RWPE1 (cell line): Measurements from ENCODE around the gene OR13F1.
"Not testable (repeated sequence)": the region's sequence is repeated elsewhere in the genome, so short reads cannot be mapped to it uniquely, and the experiment has no call there.

Experiments
- CTCF ChIA-PET: fragments of 350-600 bp; sonication (Branson Sonifier 250); formaldehyde crosslinking; extraction: SDS; loops from one replicate; lab custom pipeline; 2021; lab: Yijun Ruan, JAX
- POLR2A ChIA-PET: fragments of 400-600 bp; formaldehyde crosslinking; extraction: SDS; loops from one replicate; lab custom pipeline; 2020; ENCODE audit warnings: antibody characterized with exemption; ENCODE audit not compliant: low non-redundant PET; lab: Yijun Ruan, JAX
- DNase-seq: peaks from one replicate; pipeline ENCODE4 v3.0.0; 2012; ENCODE audit warnings: low spot score
- H3K27ac ChIP-seq: fragments of 450-650 bp; 2 replicates; pipeline ENCODE4 v1.5.1; 2017
- CTCF ChIP-seq: fragments of 450-650 bp; conservative IDR thresholded peaks from 2 replicates; pipeline ENCODE4 v1.5.1; 2017; ENCODE audit warnings: low read depth, mild to moderate bottlenecking

OR13F1 gene

GRCh38 chr9:104494808-104495207 lies 9.3 kb upstream of the OR13F1 start:
- ChIA-PET POLR2A (interaction anchor here (0.6 kb wide), 1 partner anchor 118 kb away, joined by 11 read pairs; no protein-coding TSS in a partner anchor), CTCF (interaction anchor here (0.5 to 2.0 kb wide), 10 partner anchors 8 to 1976 kb away, joined by 3 to 9 read pairs (median 4); no protein-coding TSS in a partner anchor)
- peak; percentile 55 for TF ChIP-seq CTCF
- H3K27ac ChIP-seq = no peak overlapping the region
- DNase-seq = peak; percentile 51

GRCh38 chr9:104503440-104503839 lies 623 bp upstream of the OR13F1 start:
- no peak for DNase-seq
- ChIA-PET POLR2A (no interaction called here), CTCF (interaction anchor here (1.0 kb wide), 1 partner anchor 8 kb away, joined by 4 read pairs; no protein-coding TSS in a partner anchor)
- H3K27ac ChIP-seq = no peak overlapping the region
- TF ChIP-seq CTCF = no peak

- no peak overlapping the region for H3K27ac ChIP-seq
- DNase-seq = peak; percentile 70
- ChIA-PET CTCF (interaction anchor here (1.6 kb wide), 1 partner anchor 12 kb away, joined by 8 read pairs; no protein-coding TSS in a partner anchor), POLR2A (no interaction called here)
- TF ChIP-seq CTCF = no peak
Observed at GRCh38 chr9:104506565-104506964, 2.5 kb downstream of the OR13F1 start.

- H3K27ac ChIP-seq = no peak overlapping the region
- DNase-seq = no peak
- CTCF ChIA-PET = no interaction called here
- POLR2A ChIA-PET = no interaction called here
- no peak for TF ChIP-seq CTCF
Observed at GRCh38 chr9:104514901-104515300, 10.8 kb downstream of the OR13F1 start.

GRCh38 chr9:104520241-104520640 lies 16.2 kb downstream of the OR13F1 start:
- POLR2A ChIA-PET = not testable (repeated sequence)

GRCh38 chr9:104527109-104527508 lies 23.0 kb downstream of the OR13F1 start, which contains the start of gene OR13C4:
OR13C4 (minus strand) TSS chr9:104527209; CDS start chr9:104527209, 0 bp downstream.
- H3K27ac ChIP-seq = no peak within 1 kb of the TSS
- TF ChIP-seq CTCF = no peak
- ChIA-PET POLR2A (no interaction called here), CTCF (no interaction called here)
- DNase-seq = no peak

More at GRCh38 chr9:104520241-104520640, 16.2 kb downstream of the OR13F1 start:
- H3K27ac ChIP-seq, DNase-seq, CTCF ChIA-PET: not testable (repeated sequence)

- POLR2A ChIA-PET = no interaction called here
- CTCF ChIA-PET = no interaction called here
- TF ChIP-seq CTCF = no peak
- DNase-seq = no peak
- no peak within 1 kb of the TSS for H3K27ac ChIP-seq
Observed at GRCh38 chr9:104536756-104537155, 32.7 kb downstream of the OR13F1 start, which contains the start of gene OR13C3. OR13C3 (minus strand) TSS chr9:104536856; CDS start chr9:104536723, 133 bp downstream.
